ENCODE measurements around the gene DOK3. TPM values are rescaled to one million over a fixed set of nuclear protein-coding genes. Genes with fewer than 3 reads are reported as not detected.

DOK3 gene
- total RNA-seq, 1 experiment from 2014 or later, result 16.4 TPM

GRCh38 chr5:177455036-177455660 lies 54.5 kb downstream of the DOK3 start:
- Histone ChIP-seq H2BK15ac (ENCODE audit: low read depth, low read length) (peak overlapping the region; percentile 42; the same call in 1 of the 2 replicates), H2AK5ac (ENCODE audit: insufficient read length, low read length) (no peak overlapping the region), H2BK120ac (ENCODE audit: low read depth, low read length, poor library complexity, severe bottlenecking) (peak overlapping the region; percentile 72), H3K18ac (ENCODE audit: insufficient read length, low read depth, low read length) (peak overlapping the region; percentile 97), H3K23me2 (ENCODE audit: insufficient read length, low read depth, low read length, poor library complexity, severe bottlenecking) (peaks cover 14% of the 10 kb centered on the region), H3K79me1 (ENCODE audit: insufficient read depth, low read depth, low read length, poor library complexity, severe bottlenecking) (no peaks in the 10 kb centered on the region), H4K8ac (replicated peaks; ENCODE audit: insufficient read length, low read depth, low read length) (no peak overlapping the region), H2BK5ac (ENCODE audit: insufficient read length, low read length) (no peak overlapping the region), H2BK20ac (ENCODE audit: low read depth, low read length, poor library complexity, severe bottlenecking) (no peak overlapping the region), H4K5ac (ENCODE audit: insufficient read length, low read depth, low read length) (no peak overlapping the region), H3T11ph (ENCODE audit: low read length) (no peak overlapping the region), H2BK12ac (ENCODE audit: insufficient read length, low read depth, low read length) (no peak overlapping the region), H3K23ac (ENCODE audit: insufficient read length, low read depth, low read length) (no peak overlapping the region), H3K79me2 (ENCODE audit: insufficient read depth, low read length) (no peaks in the 10 kb centered on the region), H3K56ac (ENCODE audit: insufficient read length, low read depth, low read length) (no peak overlapping the region), H3K27ac (ENCODE audit: insufficient read length, low read depth, low read length) (no peak overlapping the region), H3K9me3 (ENCODE audit: control insufficient read depth, low read depth, low read length) (no peaks in the 10 kb centered on the region), H3K4me2 (ENCODE audit: insufficient read depth, insufficient read length, low read length) (peak overlapping the region; percentile 73), H3K14ac (ENCODE audit: insufficient read depth, low read length) (peak overlapping the region; percentile 98), H3K4me1 (ENCODE audit: insufficient read depth, low read length) (no peaks in the 10 kb centered on the region), H2AFZ (ENCODE audit: low read length) (no peak overlapping the region), H3K4ac (ENCODE audit: low read depth, low read length) (peak overlapping the region; percentile 68; the same call in 1 of the 2 replicates), H4K91ac (ENCODE audit: insufficient read length, low read depth, low read length) (no peak overlapping the region), H4K20me1 (ENCODE audit: control insufficient read depth, insufficient read depth, insufficient read length) (no peaks in the 10 kb centered on the region), H3K9ac (ENCODE audit: extremely low read depth, insufficient read length, low read length) (peak overlapping the region; percentile 66), H3K27me3 (ENCODE audit: insufficient read depth, low read length) (peaks cover 4% of the 10 kb centered on the region; the same call in 1 of the 2 replicates)
- Mint-ChIP-seq H3K4me3 (peak overlapping the region; percentile 72 to 86), H3K27ac (peak overlapping the region in 2 of 3 experiments; percentile 84 to 85; a peak in 2 of 7 replicates), H3K9me3 (no peaks in the 10 kb centered on the region; a peak in 1 of 5 replicates), H3K36me3 (ENCODE audit: insufficient read depth in 1 of 3, low read depth in 3 of 3) (peaks cover 13 to 44% (median 31%) of the 10 kb centered on the region in 3 experiments), H3K4me1 (peaks cover 26 to 31% of the 10 kb centered on the region in 2 experiments), H3K27me3 (ENCODE audit: low read depth) (peaks cover 25% of the 10 kb centered on the region)
- WGBS (ENCODE audit: extremely low coverage, insufficient read length, low lambda C conversion rate), result no CpG with 5 or more reads among the region's 80 CpGs
- peak; percentile 88 for TF ChIP-seq CTCF (conservative IDR thresholded peaks at IDR 0.05)
- peak; percentile 93 for DNase-seq
